ENCODE data around the gene TRIM66.

The TRIM66 gene

DNA sequence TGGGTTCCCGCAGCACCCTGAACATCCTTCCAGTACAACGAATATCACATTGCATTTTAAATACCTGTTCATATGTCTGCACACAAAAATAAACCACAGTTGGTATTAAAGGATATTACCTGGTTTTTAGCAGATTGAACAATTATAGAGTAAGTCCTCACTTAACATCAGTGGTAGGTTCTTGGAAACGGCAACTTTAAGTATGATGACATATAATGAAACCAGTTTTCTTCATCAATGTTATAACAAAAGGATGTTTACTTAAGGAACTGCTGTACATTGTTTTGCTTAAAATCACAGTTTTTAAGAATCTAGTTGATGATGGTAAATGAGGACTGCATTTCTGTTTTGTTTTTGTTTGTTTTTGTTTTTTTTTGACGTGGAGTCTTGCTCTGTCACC lies 28.0 kb downstream of the TRIM66 start:
- TF ChIP-seq, protein P1, sequence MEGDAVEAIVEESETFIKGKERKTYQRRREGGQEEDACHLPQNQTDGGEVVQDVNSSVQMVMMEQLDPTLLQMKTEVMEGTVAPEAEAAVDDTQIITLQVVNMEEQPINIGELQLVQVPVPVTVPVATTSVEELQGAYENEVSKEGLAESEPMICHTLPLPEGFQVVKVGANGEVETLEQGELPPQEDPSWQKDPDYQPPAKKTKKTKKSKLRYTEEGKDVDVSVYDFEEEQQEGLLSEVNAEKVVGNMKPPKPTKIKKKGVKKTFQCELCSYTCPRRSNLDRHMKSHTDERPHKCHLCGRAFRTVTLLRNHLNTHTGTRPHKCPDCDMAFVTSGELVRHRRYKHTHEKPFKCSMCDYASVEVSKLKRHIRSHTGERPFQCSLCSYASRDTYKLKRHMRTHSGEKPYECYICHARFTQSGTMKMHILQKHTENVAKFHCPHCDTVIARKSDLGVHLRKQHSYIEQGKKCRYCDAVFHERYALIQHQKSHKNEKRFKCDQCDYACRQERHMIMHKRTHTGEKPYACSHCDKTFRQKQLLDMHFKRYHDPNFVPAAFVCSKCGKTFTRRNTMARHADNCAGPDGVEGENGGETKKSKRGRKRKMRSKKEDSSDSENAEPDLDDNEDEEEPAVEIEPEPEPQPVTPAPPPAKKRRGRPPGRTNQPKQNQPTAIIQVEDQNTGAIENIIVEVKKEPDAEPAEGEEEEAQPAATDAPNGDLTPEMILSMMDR (IDR thresholded peaks at IDR 0.05; ENCODE audit: insufficient read depth, missing control alignments): no peak
- FAIRE-seq: no peak
- no peak for DNase-seq (ENCODE audit: insufficient read length, low spot score)

DNA sequence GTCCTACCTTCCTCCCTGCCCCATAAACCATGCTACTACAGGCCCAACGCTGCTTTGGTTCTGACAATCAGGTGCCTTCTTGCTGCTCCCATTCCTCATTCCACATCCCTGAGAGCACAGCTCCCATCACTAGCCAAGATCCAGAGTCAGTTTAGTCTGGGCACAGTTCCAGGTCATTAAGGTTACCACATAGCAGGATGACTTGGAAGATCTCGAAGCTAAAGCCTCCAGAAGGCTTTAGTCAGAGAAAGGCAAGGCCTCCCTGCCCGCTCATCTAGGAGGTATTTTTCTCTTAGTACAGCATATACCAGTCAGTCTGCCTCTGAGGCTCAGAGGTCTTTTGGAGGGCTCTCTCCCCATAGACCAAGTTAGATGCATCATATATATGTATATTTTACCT lies 30.3 kb downstream of the TRIM66 start:
- FAIRE-seq (no peak), DNase-seq (ENCODE audit: insufficient read length, low spot score) (no peak)
- TF ChIP-seq, protein P1 (IDR thresholded peaks at IDR 0.05; ENCODE audit: insufficient read depth, missing control alignments): no peak

DNA sequence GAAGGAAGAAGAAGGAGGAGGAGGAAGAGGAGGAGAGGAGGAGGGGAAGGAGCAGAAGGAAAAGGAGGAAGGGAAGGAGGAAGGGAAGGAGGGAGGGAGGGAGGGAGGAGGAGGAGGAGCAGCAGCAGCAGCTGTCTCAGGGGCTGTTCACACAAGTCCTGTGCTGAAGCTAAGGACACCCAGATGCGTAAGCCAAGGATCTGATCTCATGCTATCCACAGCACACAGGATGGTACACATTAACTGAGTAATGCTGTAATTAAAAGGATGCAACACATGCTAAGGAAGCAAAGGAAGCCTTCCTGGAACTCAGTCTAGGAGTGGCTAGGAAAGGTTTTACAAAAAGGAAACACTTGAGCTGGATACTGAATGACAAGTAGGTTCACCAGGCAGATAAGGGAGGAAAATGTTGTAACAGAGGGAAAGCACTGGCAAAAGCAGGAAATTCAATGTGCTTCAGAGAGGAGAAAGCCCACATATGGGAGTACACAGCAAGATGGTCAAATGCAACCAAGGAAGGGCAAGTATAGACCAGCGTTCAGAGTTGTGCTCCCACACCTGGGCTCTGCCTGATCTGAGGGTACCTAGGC lies 32.0 kb downstream of the TRIM66 start:
- DNase-seq (ENCODE audit: insufficient read length, low spot score) (no peak), FAIRE-seq (no peak)
- TF ChIP-seq, protein P1 (IDR thresholded peaks at IDR 0.05; ENCODE audit: insufficient read depth, missing control alignments): no peak

DNA sequence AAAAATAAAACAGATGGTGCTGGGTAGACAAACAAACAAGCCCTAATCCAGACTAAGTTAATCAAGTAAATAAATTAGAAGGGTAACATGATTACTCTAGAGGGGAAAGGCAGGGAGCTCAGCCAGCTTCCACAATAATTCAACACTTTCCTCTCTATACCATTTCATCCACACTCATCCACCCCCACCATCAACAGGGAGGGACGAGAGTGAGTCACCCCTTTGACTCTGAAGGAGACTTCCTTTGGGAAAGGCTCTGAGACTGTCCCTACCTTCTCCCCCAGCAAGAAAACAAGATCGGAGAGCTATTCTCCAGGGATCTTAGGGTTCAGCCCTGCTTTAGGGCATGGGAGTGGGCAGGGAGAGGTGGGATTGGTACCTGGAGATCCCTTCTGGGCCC lies 33.1 kb downstream of the TRIM66 start:
- FAIRE-seq: no peak

DNA sequence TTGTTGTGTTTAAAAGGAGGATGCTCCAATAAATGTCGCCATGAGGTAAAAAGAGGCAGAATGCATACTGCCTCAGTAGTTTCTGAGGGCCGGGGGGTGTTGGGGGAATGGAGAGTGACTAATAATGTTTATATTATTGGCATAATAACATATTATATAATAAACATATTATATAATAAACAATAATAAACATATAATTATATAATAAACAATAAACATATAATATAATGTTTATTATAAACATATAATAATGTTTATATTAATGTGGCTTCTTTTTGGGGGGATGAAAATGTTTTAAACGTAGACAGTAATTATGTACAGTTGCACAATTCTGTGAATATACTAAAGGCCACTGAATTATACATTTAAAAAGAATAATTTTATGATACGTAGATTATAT lies 35.6 kb downstream of the TRIM66 start:
- DNase-seq (ENCODE audit: insufficient read length, low spot score): no peak
- no peak for FAIRE-seq
- TF ChIP-seq, protein P1 (IDR thresholded peaks at IDR 0.05; ENCODE audit: insufficient read depth, missing control alignments): no peak

More for the DNA sequence above, 33.1 kb downstream of the TRIM66 start:
- no peak for DNase-seq (ENCODE audit: insufficient read length, low spot score)
- TF ChIP-seq, protein P1 (IDR thresholded peaks at IDR 0.05; ENCODE audit: insufficient read depth, missing control alignments): no peak

DNA sequence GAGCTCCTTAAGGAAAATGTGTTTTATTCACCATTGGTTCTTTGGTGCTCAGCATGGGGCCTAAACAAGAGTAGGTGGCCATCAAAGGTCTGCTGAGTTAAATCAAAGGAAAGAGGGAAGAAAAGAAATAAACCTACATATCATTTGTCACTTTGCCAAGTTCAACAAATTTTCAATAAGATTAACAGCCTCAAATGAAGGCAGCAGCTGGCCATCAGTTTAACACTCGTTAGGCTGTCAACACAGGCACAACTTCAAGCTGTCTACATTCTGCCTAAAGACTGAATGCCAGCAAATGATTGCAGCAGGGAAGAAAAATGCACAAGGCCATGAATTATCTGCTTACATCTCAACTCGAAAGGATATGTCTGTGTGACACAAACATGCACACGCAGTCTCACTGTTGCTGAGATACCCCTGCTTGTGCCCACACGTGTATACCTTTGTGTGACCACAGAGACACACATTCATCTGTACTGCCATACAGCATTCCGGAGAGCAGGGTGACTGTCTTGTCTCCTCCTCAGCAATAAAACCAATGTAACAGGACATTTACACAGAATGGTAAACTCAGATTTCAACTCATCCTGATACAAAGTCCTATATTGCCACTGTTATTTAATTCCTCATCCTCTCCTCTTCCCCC lies 40.1 kb downstream of the TRIM66 start:
- no peak for DNase-seq (ENCODE audit: insufficient read length, low spot score)
- FAIRE-seq: no peak

DNA sequence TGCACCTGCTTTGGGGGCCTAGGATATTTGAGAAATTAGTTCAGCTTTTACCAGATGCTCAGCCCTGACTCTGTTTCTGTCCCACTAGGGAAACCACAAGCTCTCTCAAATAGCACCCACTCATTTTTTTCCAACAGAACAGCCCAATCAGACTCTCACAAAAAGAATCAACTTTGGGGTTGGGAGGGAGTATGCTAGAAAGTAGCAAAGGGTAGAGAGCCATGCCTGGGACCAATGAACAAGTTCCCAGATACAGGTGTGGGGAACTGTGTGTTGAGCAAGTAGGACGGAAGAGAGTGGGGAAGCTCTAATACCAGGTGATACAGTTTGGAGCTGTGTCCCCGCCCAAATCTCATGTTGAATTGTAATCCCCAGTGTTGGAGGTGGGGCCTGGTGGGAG lies 41.1 kb downstream of the TRIM66 start:
- TF ChIP-seq, protein P1 (IDR thresholded peaks at IDR 0.05; ENCODE audit: insufficient read depth, missing control alignments): no peak
- DNase-seq (ENCODE audit: insufficient read length, low spot score): no peak
- no peak for FAIRE-seq

More for the DNA sequence above, 40.1 kb downstream of the TRIM66 start:
- TF ChIP-seq, protein P1 (IDR thresholded peaks at IDR 0.05; ENCODE audit: insufficient read depth, missing control alignments): no peak
